ENCODE results near the gene AKAP13. TPM values are rescaled to one million over a fixed set of nuclear protein-coding genes. Genes with fewer than 3 reads are reported as not detected.

The AKAP13 gene
- total RNA-seq, 2 experiments from 2014 or later: 282 to 304 TPM

- TF ChIP-seq CTCF (IDR thresholded peaks at IDR 0.05): no peak
- Histone ChIP-seq H3K27ac (ENCODE audit: low read depth in 1 of 2, low read length in 2 of 2) (no peak overlapping the region), H3K9me3 (ENCODE audit: control insufficient read depth in 1 of 2, insufficient read depth in 1 of 2, low read length in 2 of 2) (no peaks in the 10 kb centered on the region), H3K4me3 (ENCODE audit: low read length) (no peak overlapping the region), H3K36me3 (ENCODE audit: insufficient read depth, low read length) (no peaks in the 10 kb centered on the region), H3K4me1 (ENCODE audit: insufficient read depth, low read length) (peaks cover 7% of the 10 kb centered on the region), H3K27me3 (ENCODE audit: control insufficient read depth in 1 of 2, insufficient read depth in 2 of 2, low read length in 2 of 2) (no peaks in the 10 kb centered on the region)
- no peak for DNase-seq
- Mint-ChIP-seq H3K27ac (no peak overlapping the region), H3K4me1 (ENCODE audit: low read depth) (peaks cover 69% of the 10 kb centered on the region), H3K36me3 (ENCODE audit: low read depth) (peaks cover 10% of the 10 kb centered on the region), H3K9me3 (no peaks in the 10 kb centered on the region), H3K4me3 (no peak overlapping the region), H3K27me3 (no peaks in the 10 kb centered on the region)
- no peak for ATAC-seq (ENCODE audit: poor library complexity)
- ChIA-PET CTCF (no interaction called here), POLR2A (no interaction called here)
- intact Hi-C loops (cut with DNase I, micrococcal nuclease): no loop called here
Observed at GRCh38 chr15:85463276-85463892, 83.0 kb downstream of the AKAP13 start.

- POLR2A ChIA-PET: no interaction called here
- TF ChIP-seq CTCF (IDR thresholded peaks at IDR 0.05): no peak
- no peaks in the 10 kb centered on the region for H3K27me3 ChIP-seq (ENCODE audit: control insufficient read depth in 1 of 2, insufficient read depth in 2 of 2, low read length in 2 of 2)
- H3K4me3 ChIP-seq (ENCODE audit: low read length): no peak overlapping the region
- Mint-ChIP-seq H3K27me3 (no peaks in the 10 kb centered on the region), H3K36me3 (ENCODE audit: low read depth) (peaks cover 10% of the 10 kb centered on the region), H3K9me3 (no peaks in the 10 kb centered on the region), H3K4me1 (ENCODE audit: low read depth) (peaks cover 67% of the 10 kb centered on the region), H3K27ac (no peak overlapping the region), H3K4me3 (no peak overlapping the region)
- no peak overlapping the region for H3K27ac ChIP-seq (ENCODE audit: low read depth in 1 of 2, low read length in 2 of 2)
- CTCF ChIA-PET: no interaction called here
- H3K36me3 ChIP-seq (ENCODE audit: insufficient read depth, low read length): no peaks in the 10 kb centered on the region
- peaks cover 7% of the 10 kb centered on the region for H3K4me1 ChIP-seq (ENCODE audit: insufficient read depth, low read length)
- intact Hi-C loops (cut with DNase I, micrococcal nuclease): no loop called here
- DNase-seq: no peak
- no peak for ATAC-seq (ENCODE audit: poor library complexity)
- H3K9me3 ChIP-seq (ENCODE audit: control insufficient read depth in 1 of 2, insufficient read depth in 1 of 2, low read length in 2 of 2): no peaks in the 10 kb centered on the region
Observed at GRCh38 chr15:85463976-85464375, 83.6 kb downstream of the AKAP13 start.

- no peaks in the 10 kb centered on the region for H3K9me3 Mint-ChIP-seq
- H3K4me3 Mint-ChIP-seq: no peak overlapping the region
- no peaks in the 10 kb centered on the region for H3K27me3 Mint-ChIP-seq
- Histone ChIP-seq H3K27ac (ENCODE audit: low read depth in 1 of 2, low read length in 2 of 2) (no peak overlapping the region), H3K4me1 (ENCODE audit: insufficient read depth, low read length) (peaks cover 7% of the 10 kb centered on the region), H3K36me3 (ENCODE audit: insufficient read depth, low read length) (no peaks in the 10 kb centered on the region), H3K9me3 (ENCODE audit: control insufficient read depth in 1 of 2, insufficient read depth in 1 of 2, low read length in 2 of 2) (no peaks in the 10 kb centered on the region), H3K27me3 (ENCODE audit: control insufficient read depth in 1 of 2, insufficient read depth in 2 of 2, low read length in 2 of 2) (no peaks in the 10 kb centered on the region), H3K4me3 (ENCODE audit: low read length) (no peak overlapping the region)
- peaks cover 10% of the 10 kb centered on the region for H3K36me3 Mint-ChIP-seq (ENCODE audit: low read depth)
- H3K4me1 Mint-ChIP-seq (ENCODE audit: low read depth): peaks cover 71% of the 10 kb centered on the region
- no peak for ATAC-seq (ENCODE audit: poor library complexity)
- no peak overlapping the region for H3K27ac Mint-ChIP-seq
- TF ChIP-seq CTCF (IDR thresholded peaks at IDR 0.05): no peak
- ChIA-PET POLR2A (no interaction called here), CTCF (no interaction called here)
- intact Hi-C loops (cut with DNase I, micrococcal nuclease): no loop called here
- DNase-seq: no peak
Observed at GRCh38 chr15:85464471-85464870, 84.1 kb downstream of the AKAP13 start.
